ENCODE data around the gene CPZ. TPM values are rescaled to one million over a fixed set of nuclear protein-coding genes. Genes with fewer than 3 reads are reported as not detected.

Gene CPZ
- total RNA-seq, 1 experiment from 2014 or later = 37.3 TPM

- Histone ChIP-seq H2BK120ac (ENCODE audit: low read depth, low read length, poor library complexity, severe bottlenecking) (no peak overlapping the region), H3K4me1 (ENCODE audit: insufficient read depth, low read length) (no peaks in the 10 kb centered on the region; the same call in 1 of the 2 replicates), H3T11ph (ENCODE audit: low read length) (no peak overlapping the region), H2BK5ac (ENCODE audit: insufficient read length, low read length) (no peak overlapping the region), H2BK20ac (ENCODE audit: low read depth, low read length, poor library complexity, severe bottlenecking) (no peak overlapping the region), H3K14ac (ENCODE audit: insufficient read depth, low read length) (no peak overlapping the region), H2AFZ (ENCODE audit: low read length) (no peak overlapping the region), H3K79me1 (ENCODE audit: insufficient read depth, low read depth, low read length, poor library complexity, severe bottlenecking) (no peaks in the 10 kb centered on the region), H3K23me2 (ENCODE audit: insufficient read length, low read depth, low read length, poor library complexity, severe bottlenecking) (peaks cover 8% of the 10 kb centered on the region), H4K20me1 (ENCODE audit: control insufficient read depth, insufficient read depth, insufficient read length) (no peaks in the 10 kb centered on the region), H3K79me2 (ENCODE audit: insufficient read depth, low read length) (no peaks in the 10 kb centered on the region), H4K91ac (ENCODE audit: insufficient read length, low read depth, low read length) (no peak overlapping the region), H2BK15ac (ENCODE audit: low read depth, low read length) (no peak overlapping the region), H2BK12ac (ENCODE audit: insufficient read length, low read depth, low read length) (no peak overlapping the region), H3K9me3 (ENCODE audit: control insufficient read depth, low read depth, low read length) (no peaks in the 10 kb centered on the region), H2AK5ac (ENCODE audit: insufficient read length, low read length) (no peak overlapping the region), H4K8ac (replicated peaks; ENCODE audit: insufficient read length, low read depth, low read length) (no peak overlapping the region), H3K4ac (ENCODE audit: low read depth, low read length) (no peak overlapping the region), H3K4me2 (ENCODE audit: insufficient read depth, insufficient read length, low read length) (no peak overlapping the region), H4K5ac (ENCODE audit: insufficient read length, low read depth, low read length) (no peak overlapping the region), H3K56ac (ENCODE audit: insufficient read length, low read depth, low read length) (no peak overlapping the region), H3K27me3 (ENCODE audit: insufficient read depth, low read length) (no peaks in the 10 kb centered on the region), H3K27ac (ENCODE audit: insufficient read length, low read depth, low read length) (no peak overlapping the region), H3K9ac (ENCODE audit: extremely low read depth, insufficient read length, low read length) (no peak overlapping the region), H3K18ac (ENCODE audit: insufficient read length, low read depth, low read length) (no peak overlapping the region), H3K23ac (ENCODE audit: insufficient read length, low read depth, low read length) (no peak overlapping the region)
- Mint-ChIP-seq H3K4me3 (no peak overlapping the region), H3K36me3 (ENCODE audit: insufficient read depth in 1 of 3, low read depth in 3 of 3) (no peaks in the 10 kb centered on the region; a peak in 2 of 7 replicates), H3K27ac (peak overlapping the region in 1 of 3 experiments; percentile 66; a peak in 1 of 7 replicates), H3K9me3 (no peaks in the 10 kb centered on the region), H3K27me3 (ENCODE audit: low read depth) (peaks cover 9% of the 10 kb centered on the region), H3K4me1 (peaks cover 45 to 51% of the 10 kb centered on the region in 2 experiments)
- no peak for DNase-seq
- no CpG with 5 or more reads among the region's 5 CpGs for WGBS (ENCODE audit: extremely low coverage, insufficient read length, low lambda C conversion rate)
- no peak for TF ChIP-seq CTCF (conservative IDR thresholded peaks at IDR 0.05)
These were observed 2.1 kb upstream of the CPZ start for GRCh38 chr4:8590546-8590880.
